PC-3 (cell line): ENCODE data around the gene CACNA2D2.
"Not testable (repeated sequence)": the region's sequence is repeated elsewhere in the genome, so short reads cannot be mapped to it uniquely, and the experiment has no call there.

Source experiments
- EZH2 ChIP-seq: fragments of 300-600 bp; sonication (generic); IDR thresholded peaks from one replicate; pipeline ENCODE4 v1.6.1; 2017; ENCODE audit warnings: antibody characterized with exemption, mild to moderate bottlenecking, low read length; ENCODE audit not compliant: unreplicated experiment
- EZH2phosphoT487 ChIP-seq: fragments of 300-600 bp; sonication (generic); IDR thresholded peaks from 2 replicates; pipeline ENCODE4 v1.6.1; 2018; ENCODE audit warnings: mild to moderate bottlenecking, antibody characterized with exemption, low read length, borderline replicate concordance
- TF ChIP-seq, protein P1 (sequence below): fragments of 300-600 bp; sonication (generic); conservative IDR thresholded peaks from 2 replicates; pipeline ENCODE4 v1.5.1; 2017; ENCODE audit warnings: antibody characterized with exemption, low read depth, mild to moderate bottlenecking, low read length

- TF ChIP-seq, protein P1, sequence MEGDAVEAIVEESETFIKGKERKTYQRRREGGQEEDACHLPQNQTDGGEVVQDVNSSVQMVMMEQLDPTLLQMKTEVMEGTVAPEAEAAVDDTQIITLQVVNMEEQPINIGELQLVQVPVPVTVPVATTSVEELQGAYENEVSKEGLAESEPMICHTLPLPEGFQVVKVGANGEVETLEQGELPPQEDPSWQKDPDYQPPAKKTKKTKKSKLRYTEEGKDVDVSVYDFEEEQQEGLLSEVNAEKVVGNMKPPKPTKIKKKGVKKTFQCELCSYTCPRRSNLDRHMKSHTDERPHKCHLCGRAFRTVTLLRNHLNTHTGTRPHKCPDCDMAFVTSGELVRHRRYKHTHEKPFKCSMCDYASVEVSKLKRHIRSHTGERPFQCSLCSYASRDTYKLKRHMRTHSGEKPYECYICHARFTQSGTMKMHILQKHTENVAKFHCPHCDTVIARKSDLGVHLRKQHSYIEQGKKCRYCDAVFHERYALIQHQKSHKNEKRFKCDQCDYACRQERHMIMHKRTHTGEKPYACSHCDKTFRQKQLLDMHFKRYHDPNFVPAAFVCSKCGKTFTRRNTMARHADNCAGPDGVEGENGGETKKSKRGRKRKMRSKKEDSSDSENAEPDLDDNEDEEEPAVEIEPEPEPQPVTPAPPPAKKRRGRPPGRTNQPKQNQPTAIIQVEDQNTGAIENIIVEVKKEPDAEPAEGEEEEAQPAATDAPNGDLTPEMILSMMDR, result not testable (repeated sequence)
- not testable (repeated sequence) for TF ChIP-seq EZH2, EZH2phosphoT487
Measured at GRCh38 chr3:50512908-50513307, 9.5 kb upstream of the CACNA2D2 start.
